Embryonic facial prominence (tissue), 1 donor: ENCODE results near the gene DNAJB6.

Experiments
- DNase-seq: peaks from one replicate; pipeline ENCODE4 v3.0.0-alpha.2; 2016; ENCODE audit errors: extremely low spot score

Gene DNAJB6

DNA sequence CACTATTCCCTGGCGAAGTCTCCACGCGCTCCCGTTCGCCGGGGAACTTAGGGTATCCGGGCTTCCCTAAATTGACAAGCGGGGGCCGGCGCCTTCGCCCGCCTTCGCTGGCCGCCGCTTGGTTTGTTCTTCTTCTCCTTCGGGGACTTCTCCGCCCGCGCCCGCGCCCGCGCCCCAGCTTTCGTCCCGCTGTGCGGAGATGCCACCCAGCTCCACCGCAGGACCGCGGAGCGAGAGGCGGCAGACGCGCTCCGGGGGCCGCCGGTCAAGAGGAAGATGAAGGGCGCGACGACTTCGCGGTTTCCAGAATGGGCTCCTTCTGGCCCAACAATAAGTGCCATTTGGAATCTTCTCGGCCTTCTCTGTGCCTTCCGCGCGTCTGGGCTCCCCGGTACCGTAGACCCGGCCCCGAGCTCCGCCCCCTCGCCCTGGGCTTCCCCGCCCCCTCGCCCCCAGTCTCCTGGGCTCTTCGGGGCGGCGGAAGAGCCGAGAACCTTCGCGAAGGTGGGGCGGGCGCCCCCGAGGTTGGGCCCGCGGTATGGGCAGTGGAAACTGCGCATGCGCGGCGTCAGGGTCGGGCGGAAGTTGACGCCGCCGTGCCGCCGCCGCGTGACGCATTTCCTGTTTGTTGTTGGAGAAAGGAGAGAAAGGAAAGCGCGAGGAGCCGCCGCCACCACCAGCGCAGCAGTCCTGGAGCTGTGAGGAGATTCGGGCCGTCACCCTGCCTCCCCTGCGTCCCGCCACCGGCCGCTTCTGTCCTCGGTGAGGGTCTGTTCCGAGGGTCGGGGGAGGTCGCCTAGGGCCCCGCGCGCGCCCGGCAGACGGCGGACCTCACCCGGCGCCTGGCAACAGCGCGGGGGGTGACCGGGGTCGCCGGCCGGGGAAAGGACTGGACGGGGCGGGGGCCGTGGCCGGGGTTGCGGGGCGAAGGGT, at the start of gene DNAJB6:
Gene DNAJB6, plus strand, starts transcription at position 622 of the 933 bp plus-strand sequence. CDS start 21,569 bp downstream, outside the sequence.
- peak; percentile 87 for DNase-seq

DNA sequence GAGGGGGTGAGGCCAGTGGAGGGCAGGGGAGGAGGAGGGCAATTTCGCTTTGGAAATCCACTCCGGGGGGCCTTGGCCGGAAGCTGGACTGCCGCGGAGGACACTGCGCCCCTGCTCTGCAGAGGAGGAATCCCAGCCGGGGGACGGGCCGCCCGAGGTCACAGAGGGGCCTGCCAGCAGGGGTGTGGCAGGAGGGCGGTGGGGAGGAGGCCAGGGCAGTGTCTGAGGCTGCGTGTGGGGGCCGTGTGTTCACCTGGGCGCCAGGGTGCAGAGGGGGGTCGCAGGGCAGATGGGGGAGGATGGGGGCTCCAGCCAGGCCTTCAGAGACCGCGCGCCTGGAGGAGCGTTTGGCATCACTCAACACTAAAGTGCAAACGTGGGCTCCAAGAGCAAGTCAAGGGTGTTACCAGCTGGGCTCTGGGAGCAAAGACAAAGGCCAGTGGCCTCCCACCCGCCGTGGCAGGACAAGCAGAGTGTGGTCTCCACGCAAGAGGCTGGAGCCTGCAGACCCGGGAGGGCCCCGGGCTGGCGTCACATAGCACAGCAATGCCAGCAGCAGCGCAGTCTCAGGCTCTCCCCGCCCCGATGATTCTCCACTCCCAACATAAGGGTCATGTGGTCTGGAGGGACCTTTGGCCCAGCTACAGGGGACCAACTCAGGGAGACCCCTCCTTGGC, 45.3 kb upstream of the DNAJB6 start:
- no peak for DNase-seq

DNA sequence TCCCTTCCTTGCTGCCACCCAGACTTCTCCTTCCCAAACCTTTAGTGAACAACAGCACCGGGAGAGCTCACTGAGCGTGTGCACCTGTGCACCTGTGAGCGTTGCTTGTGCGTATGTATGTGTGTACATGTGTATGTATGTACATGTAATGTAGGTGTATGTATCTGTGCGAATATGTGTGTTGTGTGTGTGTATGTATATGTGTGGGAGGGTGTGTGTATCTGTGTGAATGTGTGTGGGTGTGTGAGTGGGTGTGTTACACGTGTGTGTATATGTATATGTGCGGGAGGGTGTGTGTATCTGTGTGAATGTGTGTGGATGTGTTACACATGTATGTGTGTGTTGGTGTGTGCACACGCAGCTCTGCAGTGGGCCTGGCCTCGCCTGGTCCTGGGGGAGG, 44.5 kb upstream of the DNAJB6 start:
- DNase-seq, result no peak

DNA sequence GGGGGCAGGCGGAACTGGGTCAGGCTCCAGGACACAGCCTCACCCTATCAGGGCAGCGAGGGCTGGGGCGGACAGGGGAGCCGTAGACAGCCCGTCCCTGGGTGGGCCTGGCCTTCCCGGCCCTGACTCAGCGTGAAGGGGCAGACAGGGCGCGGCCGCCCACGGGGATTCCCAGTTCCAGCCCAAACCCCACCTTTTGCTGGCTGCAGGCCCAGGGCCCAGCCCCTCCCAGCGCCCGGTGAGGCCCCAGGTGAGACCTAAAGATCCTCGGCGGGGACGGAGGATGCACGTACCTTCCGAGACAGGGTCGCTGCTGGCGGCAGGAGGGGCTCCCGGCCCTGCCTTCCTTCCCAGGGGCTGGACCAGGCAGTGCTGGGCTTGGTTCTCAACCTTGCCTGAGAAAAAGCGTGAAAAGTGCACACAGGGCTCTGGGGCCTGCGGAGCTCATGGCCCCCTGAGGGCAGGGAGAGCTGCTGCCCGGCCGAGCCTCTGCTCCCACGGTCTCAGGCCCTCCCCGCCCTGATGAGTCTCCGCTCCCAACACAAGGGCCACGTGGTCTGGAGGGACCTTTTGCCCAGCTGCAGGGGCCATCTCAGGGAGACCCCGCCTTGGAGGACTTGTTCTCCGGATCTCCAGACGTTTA, 43.9 kb upstream of the DNAJB6 start:
- no peak for DNase-seq

DNA sequence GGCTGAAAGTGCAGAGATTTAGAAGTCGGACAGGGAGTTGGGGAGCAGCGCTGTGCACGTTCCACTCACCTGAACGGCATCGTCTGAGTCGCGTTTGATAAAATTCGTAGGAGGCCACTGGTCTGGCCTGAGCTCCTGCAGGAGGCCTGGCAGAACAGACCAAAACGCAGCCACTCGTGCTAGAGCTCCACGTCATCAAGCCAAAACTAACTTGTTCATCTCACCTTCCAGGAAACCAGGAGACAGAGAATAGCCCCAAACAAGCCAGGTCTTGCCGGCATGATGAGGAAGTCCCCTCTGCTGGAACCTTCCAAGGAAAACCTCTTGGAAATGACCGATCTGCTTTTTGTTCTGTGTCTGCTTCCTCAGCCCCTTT, 43.4 kb upstream of the DNAJB6 start:
- DNase-seq, result no peak

DNA sequence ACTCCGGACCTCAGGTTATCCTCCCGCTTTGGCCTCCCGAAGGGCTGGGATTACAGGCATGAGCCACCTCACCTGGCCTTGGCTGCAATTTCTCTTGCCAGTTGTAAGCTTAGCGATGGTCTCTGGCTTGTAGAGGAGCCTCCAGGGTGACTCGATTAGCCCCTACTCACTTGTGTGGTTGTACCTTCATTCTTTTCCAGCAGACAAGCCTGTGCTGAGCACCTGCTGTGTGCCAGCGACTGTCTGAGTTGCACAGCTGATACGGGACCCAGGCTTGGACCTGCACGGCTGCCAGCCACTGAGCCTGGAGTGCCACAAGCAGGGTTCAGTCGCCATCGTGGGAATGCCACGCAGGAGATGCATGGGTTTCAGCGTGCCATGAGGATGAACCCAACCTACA, 42.0 kb upstream of the DNAJB6 start:
- no peak for DNase-seq

DNA sequence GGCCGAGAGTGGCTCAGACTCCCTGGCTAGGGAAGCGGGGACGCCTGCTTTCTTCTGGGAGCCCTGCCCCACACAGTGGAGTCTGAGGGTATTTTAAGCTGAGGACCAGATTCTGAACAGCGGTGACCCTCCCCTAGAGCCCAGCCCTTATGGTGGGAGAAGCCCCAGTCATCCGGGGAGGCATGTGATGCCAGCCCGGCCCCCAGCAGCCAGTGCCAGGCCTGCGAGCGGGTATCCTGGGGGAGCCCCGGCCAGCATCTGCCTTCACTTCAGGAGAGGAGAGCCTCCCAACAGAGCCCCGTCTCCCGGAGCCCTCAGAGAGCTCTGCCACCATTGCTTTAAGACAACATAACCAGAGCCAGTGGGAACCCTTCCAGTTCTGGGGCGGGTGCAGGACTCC, 41.5 kb upstream of the DNAJB6 start:
- no peak for DNase-seq

DNA sequence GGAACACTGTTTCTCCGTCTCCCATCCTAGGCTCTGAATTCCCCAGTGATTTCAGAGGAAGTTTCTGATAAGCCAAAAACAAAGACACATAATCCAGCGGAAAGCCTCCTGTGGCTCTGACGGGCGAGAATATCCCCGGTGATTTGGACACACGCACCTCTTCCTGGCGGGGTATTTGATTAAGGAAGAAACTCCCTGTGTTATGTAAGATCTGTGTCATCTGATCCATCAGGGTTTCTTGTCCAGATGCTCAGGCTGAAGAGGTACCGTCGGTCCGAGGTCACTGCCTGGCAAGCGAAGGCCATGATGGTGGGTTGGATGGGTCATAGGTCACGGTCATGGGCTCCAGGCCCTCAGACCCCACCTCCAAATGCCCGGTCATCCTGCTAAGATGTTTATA, 39.6 kb upstream of the DNAJB6 start:
- DNase-seq, result no peak

DNA sequence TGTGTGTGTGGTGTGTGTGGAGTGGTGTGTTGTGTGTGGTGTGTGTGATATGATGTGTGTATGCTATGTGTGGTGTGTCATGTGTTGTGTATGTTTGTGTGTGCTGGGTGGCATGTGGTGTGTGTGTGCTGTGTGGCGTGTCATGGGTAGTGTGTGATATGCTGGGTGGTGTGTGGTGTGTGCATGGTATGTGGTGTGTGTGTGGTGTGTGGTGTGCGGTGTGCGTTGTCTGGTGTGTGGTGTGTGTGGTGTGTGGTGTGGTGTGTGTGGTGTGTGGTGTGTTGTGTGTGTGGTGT, 37.5 kb upstream of the DNAJB6 start:
- DNase-seq, result no peak

DNA sequence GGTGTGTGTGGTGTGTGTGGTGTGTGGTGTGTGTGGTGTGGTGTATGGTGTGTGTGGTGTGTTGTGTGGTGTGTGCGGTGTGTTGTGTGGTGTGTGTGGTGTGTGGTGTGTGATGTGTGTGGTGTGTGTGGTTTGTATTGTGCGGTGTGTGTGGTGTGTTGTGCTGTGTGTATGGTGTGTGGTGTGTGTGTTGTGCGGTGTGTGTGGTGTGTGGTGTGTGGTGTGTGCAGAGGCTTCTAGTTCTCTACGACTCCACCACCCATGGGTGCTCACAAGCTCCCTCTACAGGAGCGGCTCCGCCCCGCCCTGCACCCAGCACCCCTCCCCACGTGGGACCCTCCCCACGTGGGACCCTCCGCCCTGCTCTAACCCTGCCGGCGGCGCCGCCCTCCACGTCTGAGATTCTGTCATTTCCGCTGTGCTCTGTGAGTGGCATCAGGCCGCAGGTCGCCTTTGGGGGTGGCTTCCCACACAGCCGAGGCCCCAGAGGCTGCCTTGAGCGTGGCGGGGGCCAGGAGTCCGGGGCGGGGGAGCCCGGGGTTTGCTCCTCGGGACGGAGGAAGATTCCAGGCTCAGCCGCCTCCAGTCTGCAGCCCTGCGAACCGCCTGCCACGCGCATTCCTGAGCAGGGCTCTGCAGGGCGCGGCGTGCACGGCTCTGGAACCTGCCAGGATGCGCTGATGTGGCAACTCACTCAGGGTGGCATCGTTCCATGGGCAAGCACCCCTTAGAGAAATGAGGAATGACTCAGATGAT, 37.0 kb upstream of the DNAJB6 start:
- no peak for DNase-seq

DNA sequence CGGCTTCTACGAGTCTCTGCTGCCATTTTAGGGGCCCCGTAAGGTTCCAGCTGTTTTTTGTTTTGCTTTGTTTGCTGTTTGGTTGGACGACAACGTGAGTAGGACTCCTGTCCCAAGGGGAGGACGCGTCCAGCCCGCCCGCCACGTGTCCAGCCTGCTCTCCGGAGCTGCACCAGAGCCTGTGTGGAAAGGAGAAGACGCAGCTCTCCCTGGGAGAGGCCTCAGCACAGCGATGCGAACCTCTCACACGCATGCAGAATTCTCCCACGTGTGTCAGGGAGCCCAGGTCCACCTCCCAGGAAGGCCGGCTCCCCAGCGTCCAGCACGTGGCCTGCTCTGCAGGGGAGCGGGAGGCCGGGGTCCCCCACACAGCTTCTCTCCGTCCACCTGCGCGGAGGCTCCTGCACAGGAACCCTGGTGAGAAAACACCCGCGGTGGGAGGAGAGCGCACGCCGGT, 36.4 kb upstream of the DNAJB6 start:
- no peak for DNase-seq

DNA sequence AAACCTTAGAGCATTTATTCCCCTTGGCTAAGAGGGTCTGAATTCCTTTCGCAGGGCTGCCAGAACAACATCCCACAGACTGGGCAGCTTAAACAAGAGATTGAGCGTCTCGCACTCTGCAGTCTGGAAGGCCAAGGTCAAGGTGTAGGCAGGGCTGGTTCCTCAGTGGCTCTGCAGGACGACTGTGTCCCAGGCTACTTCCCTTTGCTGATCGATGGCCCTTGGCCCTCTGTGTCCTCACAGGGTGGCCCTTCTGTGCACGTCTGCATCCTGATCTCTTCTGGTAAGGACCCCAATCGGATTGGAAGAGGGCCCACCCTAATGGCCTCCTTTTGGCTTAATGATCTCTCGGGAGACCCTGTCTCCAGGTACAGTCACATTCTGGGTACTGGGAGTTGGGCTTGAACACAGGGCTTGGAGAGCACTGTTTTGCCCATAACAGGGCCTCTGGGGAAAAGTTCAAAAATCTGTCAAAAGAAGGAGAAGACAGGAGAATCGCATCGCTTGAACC, 35.1 kb upstream of the DNAJB6 start:
- no peak for DNase-seq

DNA sequence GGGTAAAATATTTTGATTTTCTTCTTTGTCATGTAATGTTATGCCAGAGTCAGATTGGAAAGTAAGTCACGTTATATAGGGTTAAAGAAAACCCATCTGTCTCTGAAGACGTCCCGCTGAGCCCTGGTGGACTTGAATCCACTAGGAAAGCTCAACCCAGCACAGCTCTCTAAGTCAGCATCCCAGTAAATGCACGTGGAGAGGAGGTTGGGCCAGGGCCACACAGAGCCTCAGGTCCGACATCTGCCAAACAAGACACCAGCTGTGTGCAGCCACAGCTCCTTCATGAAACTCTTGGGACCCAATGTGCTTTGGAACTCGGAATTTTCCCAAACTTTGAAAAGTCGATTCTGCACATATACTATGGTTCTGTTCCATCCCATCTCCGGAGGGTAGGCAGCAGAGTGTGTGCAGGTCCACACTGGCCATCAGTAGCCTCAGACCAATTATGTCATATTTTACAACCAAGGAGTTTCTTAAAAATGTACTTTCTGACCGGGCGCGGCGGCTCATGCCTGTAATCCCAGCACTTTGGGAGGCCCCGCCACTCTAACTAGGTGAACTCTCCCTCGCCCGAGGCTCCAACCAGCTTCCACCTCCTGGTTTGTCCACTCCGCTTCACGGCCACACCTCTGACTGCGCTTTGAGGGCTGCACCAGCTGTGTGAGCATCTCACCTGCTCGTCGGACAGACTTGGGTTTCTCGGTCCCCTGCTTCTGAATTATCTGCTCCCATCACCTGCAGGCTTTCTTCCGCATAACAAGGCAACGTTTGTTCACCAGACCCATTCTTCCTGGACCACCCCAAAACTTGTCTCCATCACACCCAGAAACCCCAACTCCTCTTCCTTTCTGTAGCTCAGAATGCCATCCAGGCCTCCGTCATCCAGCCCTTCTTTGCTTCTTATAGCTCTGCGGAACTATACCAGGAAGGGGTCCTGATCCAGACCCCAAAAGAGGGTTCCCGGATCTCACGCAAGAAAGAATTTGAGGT, 29.7 kb upstream of the DNAJB6 start:
- DNase-seq, result no peak

DNA sequence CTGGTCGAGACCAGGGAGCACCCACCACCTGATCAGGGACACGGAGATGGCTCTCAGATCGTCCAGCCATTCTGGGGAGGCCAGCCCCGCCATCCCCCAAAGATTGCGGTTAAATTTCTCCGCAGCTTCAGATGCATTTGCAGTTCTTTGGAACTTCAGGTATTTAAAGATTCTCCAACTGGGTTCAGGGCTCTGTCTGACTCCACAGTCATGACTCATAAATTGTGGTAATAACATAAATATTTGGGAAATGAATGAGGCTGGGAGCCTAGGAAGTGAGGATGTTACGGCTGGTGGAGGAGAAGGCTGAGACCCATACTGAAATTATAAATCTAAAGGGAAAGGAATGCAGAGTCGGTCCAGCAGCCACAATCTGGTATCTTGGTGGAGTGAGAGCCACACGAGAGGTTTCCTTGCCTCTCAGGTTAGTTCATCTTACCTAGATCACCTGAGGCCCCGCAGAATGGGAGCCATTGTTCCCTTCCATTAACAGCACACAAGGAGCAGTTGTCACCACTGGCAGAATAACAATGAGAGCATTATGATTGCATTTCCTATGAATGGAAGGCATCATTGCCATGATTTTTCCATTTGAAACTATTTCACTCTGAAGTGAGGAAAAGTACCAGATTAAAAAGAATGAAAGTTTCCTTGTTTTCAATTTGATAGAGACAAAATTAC, 26.7 kb upstream of the DNAJB6 start:
- DNase-seq, result no peak

DNA sequence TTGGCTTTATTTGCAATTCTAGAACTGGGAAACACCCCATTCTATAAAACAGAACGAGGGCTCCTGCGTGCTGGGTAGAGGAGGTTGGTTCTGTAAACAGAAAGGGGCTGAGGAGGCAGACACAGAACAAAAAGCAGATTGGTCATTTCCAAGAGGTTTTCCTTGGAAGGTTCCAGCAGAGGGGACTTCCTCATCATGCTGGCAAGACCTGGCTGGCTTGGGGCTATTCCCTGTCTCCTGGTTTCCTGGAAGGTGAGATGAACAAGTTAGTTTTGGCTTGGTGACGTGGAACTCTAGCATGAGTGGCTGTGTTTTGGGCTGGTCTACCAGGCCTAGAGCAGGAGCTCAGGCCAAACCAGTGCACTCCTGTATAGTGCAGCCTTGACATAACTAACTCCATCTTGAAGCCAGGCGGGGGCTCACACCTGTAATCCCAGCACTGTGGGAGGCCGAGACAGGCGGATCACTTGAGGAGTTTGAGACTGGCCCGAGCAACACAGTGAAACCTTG, 26.1 kb upstream of the DNAJB6 start:
- no peak for DNase-seq

DNA sequence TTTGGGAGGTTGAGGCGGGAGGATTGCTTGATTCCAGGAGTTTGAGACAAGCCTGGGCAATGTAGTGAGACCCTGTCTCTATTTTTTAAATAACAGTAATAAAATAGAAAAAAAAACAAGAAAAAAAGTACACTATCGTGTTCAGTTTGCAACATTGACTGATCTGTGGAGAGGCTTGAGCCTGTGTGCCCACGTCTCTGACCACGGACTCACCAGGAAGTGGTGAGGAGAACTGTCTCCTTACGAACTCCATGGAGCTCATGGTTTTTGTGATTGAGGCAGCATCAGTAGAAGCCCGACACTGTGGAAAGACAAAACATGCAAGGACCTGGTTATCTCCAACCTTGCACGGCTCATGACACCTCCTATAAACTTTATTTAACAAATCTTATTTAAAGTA, 23.9 kb upstream of the DNAJB6 start:
- DNase-seq, result no peak

DNA sequence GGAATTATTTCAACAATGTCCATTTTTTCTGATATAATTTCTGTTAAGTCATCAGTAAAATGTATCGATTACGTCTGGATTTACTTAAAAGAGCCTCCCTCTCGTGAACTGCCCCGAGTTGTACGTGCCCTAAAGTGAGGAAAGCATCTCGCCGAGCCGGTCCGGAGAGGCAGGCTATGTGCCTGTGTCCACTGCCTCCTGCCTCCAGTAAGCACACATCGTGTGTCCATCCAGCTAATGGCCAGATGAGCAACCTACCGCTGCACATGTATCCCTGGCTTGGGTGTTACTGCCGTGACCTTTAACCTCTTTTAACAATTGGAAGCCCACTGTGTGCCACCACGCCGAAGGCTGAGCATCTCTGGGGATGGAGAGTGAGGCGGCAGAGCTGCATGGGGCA, 23.2 kb upstream of the DNAJB6 start:
- no peak for DNase-seq

DNA sequence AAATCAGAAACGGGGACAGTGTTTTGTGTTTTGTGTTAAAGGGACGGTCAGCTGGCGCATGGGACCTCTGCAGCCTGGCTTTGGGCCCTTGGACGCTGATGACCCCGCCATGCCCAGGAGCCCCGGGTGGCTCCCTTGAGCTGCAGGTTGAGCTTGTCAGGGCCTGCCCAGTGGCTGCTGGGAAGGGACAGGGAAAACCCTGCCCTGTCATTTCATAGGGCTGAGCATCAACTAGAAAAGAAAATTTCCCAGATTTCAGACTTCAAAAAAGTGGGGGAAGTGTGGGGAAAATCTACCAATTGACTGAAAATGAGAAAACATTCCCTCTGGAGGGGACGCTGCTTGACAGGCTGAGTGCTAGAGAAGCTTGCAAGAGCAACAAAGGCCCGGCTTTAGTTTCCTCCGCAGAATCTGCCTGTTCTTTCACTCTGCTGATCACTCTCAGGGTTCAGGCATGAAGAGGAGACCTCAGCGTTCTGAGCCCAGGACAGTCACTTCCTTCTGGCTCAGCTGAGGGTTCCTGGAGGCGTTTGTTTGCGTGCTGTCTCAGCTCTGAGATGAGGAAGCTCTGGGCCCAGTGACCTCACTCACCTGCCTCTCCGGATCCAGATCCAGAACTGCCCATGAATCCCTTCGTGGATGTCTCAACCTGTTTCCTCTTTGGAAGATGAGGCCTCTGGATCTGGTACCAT, 18.6 kb upstream of the DNAJB6 start:
- DNase-seq, result no peak

DNA sequence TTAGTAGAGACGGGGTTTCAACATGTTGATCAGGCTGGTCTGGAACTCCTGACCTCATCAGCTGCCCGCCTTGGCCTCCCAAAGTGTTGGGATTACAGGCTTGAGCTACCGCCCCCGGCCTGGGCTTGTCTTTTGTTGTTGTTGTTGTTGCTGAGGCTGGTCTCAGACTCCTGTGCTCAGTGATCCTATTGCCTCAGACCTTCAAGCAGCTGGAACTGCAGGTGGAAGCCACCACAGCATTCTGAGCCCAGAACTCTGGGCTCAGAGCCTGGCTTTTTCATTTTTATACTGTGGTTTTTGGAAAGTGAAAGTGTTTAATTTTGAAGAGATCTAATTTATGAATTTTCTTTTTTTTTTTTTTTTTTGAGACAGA, 16.2 kb upstream of the DNAJB6 start:
- DNase-seq, result no peak
